H1 (cell line): ENCODE results near the gene CFAP61. TPM values are rescaled to one million over a fixed set of nuclear protein-coding genes. Genes with fewer than 3 reads are reported as not detected.

Source experiments
- EP300 ChIP-seq, 2 experiments: IDR thresholded peaks; 1 replicate in 1 of 2; 2 replicates in 1 of 2; pipeline ENCODE4 v1.6.1; 2011 to 2012; ENCODE audit warnings: low read depth in 2 of 2, low read length in 2 of 2, mild to moderate bottlenecking in 2 of 2, borderline replicate concordance in 1 of 2, inconsistent platforms in 1 of 2, moderate library complexity in 1 of 2
- polyA plus RNA-seq, 7 experiments: library from polyadenylated mRNA; depleted of rRNA in 3 of 7; stranded (reverse) in 5 of 7; unstranded in 2 of 7; fragments of >200 nt in 5 of 7; fragments of 200-250 nt in 2 of 7; gene quantifications; 1 replicate in 5 of 7; 2 replicates in 1 of 7; 4 replicates in 1 of 7; pipeline versions ENCODE4 v1.2.1 to v1.2.3, GENCODE V29; 2011 to 2013; ENCODE audit warnings: missing spikeins in 2 of 7, mixed read lengths in 2 of 7
- total RNA-seq: library from RNA; stranded (reverse); fragmentation: NEBNext Ultra II Directional; extraction: Animal tissue kit (Norgen Biotek cat#: 25700); gene quantifications from 2 replicates; pipeline ENCODE4 v1.2.1, GENCODE V29; 2021

Gene CFAP61
- total and polyA plus RNA-seq, 2 of the 8 experiments (the other 6 are each of a cell fraction or from before 2014, with no cell fraction given): 0.29 to 0.61 TPM

GRCh38 chr20:20039752-20040387 lies 12.5 kb upstream of the CFAP61 start (continued):
- TF ChIP-seq EP300 (IDR thresholded peaks at IDR 0.05; ENCODE audit: borderline replicate concordance in 1 of 2, low read depth in 2 of 2, low read length in 2 of 2): no peak
- TF ChIP-seq, all 59 proteins: peak for 0
